B cell (primary cell): ENCODE data around the gene KAT8. TPM values are rescaled to one million over a fixed set of nuclear protein-coding genes. Genes with fewer than 3 reads are reported as not detected.

ENCODE experiments used
- ATAC-seq: fragments of 200-7000 bp; cut with Tn5 transposase; one replicate; pipeline ENCODE4 v1.10.0; 2021; ENCODE audit warnings: low read depth, mild to moderate bottlenecking, moderate number of reproducible peaks, moderate library complexity
- CTCF ChIA-PET: fragments of 350-600 bp; sonication (Branson Sonifier 250); formaldehyde crosslinking; loops from one replicate; lab custom pipeline; 2021; ENCODE audit warnings: antibody characterized with exemption, inconsistent platforms; lab: Charles Lee
- POLR2A ChIA-PET: fragments of 350-600 bp; sonication (Branson Sonifier 250); formaldehyde crosslinking; loops from one replicate; lab custom pipeline; 2021; ENCODE audit warnings: antibody characterized with exemption; lab: Charles Lee
- DNase-seq: peaks from one replicate; pipeline ENCODE4 v3.0.0; 2013
- H2AFZ ChIP-seq: 2 replicates; pipeline ENCODE4 v1.6.1; 2012; ENCODE audit warnings: mild to moderate bottlenecking, low read depth, low read length; ENCODE audit not compliant: insufficient read depth, poor library complexity, severe bottlenecking
- H3K27ac ChIP-seq, 2 donors: 1 replicate in 1 of 2; 2 replicates in 1 of 2; pipeline ENCODE4 v1.5.1; 2012 to 2013; ENCODE audit warnings: low read length in 2 of 2, mild to moderate bottlenecking in 2 of 2, moderate library complexity in 1 of 2
- H3K27me3 ChIP-seq, 4 experiments: fragments of 200-600 bp in 1 of 4; sonication (generic) in 1 of 4; replicated peaks in 1 of 4; 1 replicate in 2 of 4; 2 replicates in 2 of 4; pipeline versions ENCODE4 v1.6.1 to v1.7.0; 2013 to 2016; ENCODE audit warnings: low read length in 3 of 4, mild to moderate bottlenecking in 2 of 4, mixed read lengths in 1 of 4, moderate library complexity in 1 of 4; ENCODE audit not compliant: insufficient read depth in 4 of 4, control insufficient read depth in 3 of 4; ENCODE audit errors: control extremely low read depth in 1 of 4
- H3K36me3 ChIP-seq, 2 experiments: replicated peaks in 1 of 2; 1 replicate in 1 of 2; 2 replicates in 1 of 2; pipeline versions ENCODE4 v1.6.1 to v1.7.1; 2013; ENCODE audit warnings: low read length in 1 of 2; ENCODE audit not compliant: insufficient read depth in 2 of 2, control insufficient read depth in 1 of 2; ENCODE audit errors: control extremely low read depth in 1 of 2, extremely low read depth in 1 of 2
- H3K4me1 ChIP-seq, 2 donors: fragments of 200-600 bp in 1 of 2; sonication (generic) in 1 of 2; 1 replicate in 1 of 2; 2 replicates in 1 of 2; pipeline versions ENCODE4 v1.5.1 to v1.6.1; 2013 to 2017; ENCODE audit warnings: low read length in 2 of 2; ENCODE audit not compliant: control insufficient read depth in 2 of 2, insufficient read depth in 2 of 2
- H3K4me2 ChIP-seq: replicated peaks from 2 replicates; pipeline ENCODE3; 2012; ENCODE audit warnings: mild to moderate bottlenecking, low read depth, low read length; ENCODE audit not compliant: poor library complexity, severe bottlenecking
- H3K4me3 ChIP-seq, 5 experiments: fragments of 200-600 bp in 1 of 5; sonication (generic) in 1 of 5; 1 replicate in 3 of 5; 2 replicates in 2 of 5; pipeline versions ENCODE4 v1.5.1 to v1.7.0; 2011 to 2016; ENCODE audit warnings: low read length in 4 of 5, mild to moderate bottlenecking in 4 of 5, low read depth in 2 of 5, control low read depth in 1 of 5, moderate library complexity in 1 of 5; ENCODE audit not compliant: insufficient read depth in 1 of 5; ENCODE audit errors: control extremely low read depth in 1 of 5, extremely low read depth in 1 of 5
- H3K79me2 ChIP-seq: fragments of 200-600 bp; sonication (generic); one replicate; pipeline ENCODE4 v1.6.0; 2016; ENCODE audit warnings: low read length; ENCODE audit not compliant: control insufficient read depth, insufficient read depth
- H3K9ac ChIP-seq: fragments of 200-600 bp; sonication (generic); 2 replicates; pipeline ENCODE4 v1.6.1; 2017; ENCODE audit warnings: mild to moderate bottlenecking, low read length, moderate library complexity
- H3K9me3 ChIP-seq, 3 donors: one replicate each; pipeline versions ENCODE4 v1.6.1 to v1.7.1; 2013; ENCODE audit warnings: low read length in 2 of 3; ENCODE audit not compliant: control insufficient read depth in 2 of 3, insufficient read depth in 1 of 3; ENCODE audit errors: control extremely low read depth in 1 of 3
- H4K20me1 ChIP-seq: 2 replicates; pipeline ENCODE4 v1.6.0; 2012; ENCODE audit warnings: mild to moderate bottlenecking, low read length; ENCODE audit not compliant: insufficient read depth, control insufficient read depth, poor library complexity, severe bottlenecking
- H3K27ac Mint-ChIP-seq: one replicate; pipeline ENCODE4 v1.8.0; 2021; ENCODE audit warnings: mixed read lengths
- H3K27me3 Mint-ChIP-seq: one replicate; pipeline ENCODE4 v1.8.0; 2021; ENCODE audit warnings: mixed read lengths
- H3K4me1 Mint-ChIP-seq: one replicate; pipeline ENCODE4 v1.8.0; 2021; ENCODE audit warnings: mixed read lengths
- H3K4me3 Mint-ChIP-seq: one replicate; pipeline ENCODE4 v1.8.0; 2021; ENCODE audit warnings: mixed read lengths
- H3K9me3 Mint-ChIP-seq: one replicate; pipeline ENCODE4 v1.8.0; 2022; ENCODE audit warnings: mixed read lengths; ENCODE audit not compliant: insufficient read depth
- CTCF ChIP-seq: fragments of 200-600 bp; IDR thresholded peaks from one replicate; pipeline ENCODE4 v1.8.0; 2022; ENCODE audit warnings: antibody characterized with exemption, mild to moderate bottlenecking
- EZH2 ChIP-seq: IDR thresholded peaks from 2 replicates; pipeline ENCODE4 v1.6.1; 2012; ENCODE audit warnings: borderline replicate concordance, low read depth, mild to moderate bottlenecking, moderate library complexity, low read length; ENCODE audit not compliant: insufficient read depth, poor library complexity, severe bottlenecking
- WGBS: methylation state at CpG from one replicate; pipeline ENCODE4 v1.1.5; 2013; ENCODE audit warnings: missing lambda C conversion rate; ENCODE audit not compliant: insufficient coverage; 5-methylcytosine and 5-hydroxymethylcytosine counted together
- intact Hi-C: fragments of 100-400 bp; cut with micrococcal nuclease; formaldehyde crosslinking; loops from one replicate; pipeline ENCODE4 v1.10.0; 2022
- polyA plus RNA-seq: library from polyadenylated mRNA; depleted of rRNA; stranded (reverse); fragments of >200 nt; gene quantifications from 2 replicates; pipeline ENCODE4 v1.2.3, GENCODE V29; 2012
- total RNA-seq, 2 donors: library from RNA; stranded (reverse); fragments of 120-200 nt in 1 of 2; gene quantifications; 1 replicate in 1 of 2; 2 replicates in 1 of 2; pipeline versions ENCODE4 v1.2.3 to v1.2.4, GENCODE V29; 2013 to 2022

Gene KAT8
- total and polyA plus RNA-seq, 2 donors (not counting 1 experiment from before 2014, with no cell fraction given), result 100.0 to 102 TPM

- H3K4me2 ChIP-seq, result peak overlapping the region; percentile 100
- 78% methylated on average over 6 of the region's 6 CpGs for WGBS
- H3K27me3 ChIP-seq, result no peaks in the 10 kb centered on the region
- peak overlapping the region; percentile 92 for H2AFZ ChIP-seq
- H3K9me3 ChIP-seq, result no peaks in the 10 kb centered on the region
- ChIA-PET CTCF (interaction anchor here (1.0 to 1.2 kb wide), 3 partner anchors 10 to 35 kb away, joined by 3 to 4 read pairs (median 3); partner anchors contain the start of gene KAT8), POLR2A (interaction anchor here (1.1 kb wide), 1 partner anchor 10 kb away, joined by 3 read pairs; the partner anchor contains the start of gene KAT8)
- intact Hi-C loops, result loop anchor here (10.0 kb wide), 1 partner anchor 77 kb away; the partner anchor contains the start of gene FUS
- TF ChIP-seq EZH2, result no peak
- TF ChIP-seq CTCF, result no peak
- DNase-seq, result no peak
- Mint-ChIP-seq H3K4me1 (peaks cover 21% of the 10 kb centered on the region), H3K27me3 (no peaks in the 10 kb centered on the region), H3K9me3 (no peaks in the 10 kb centered on the region), H3K4me3 (peak overlapping the region; percentile 91), H3K27ac (peak overlapping the region; percentile 82)
- no peak for ATAC-seq
- H3K79me2 ChIP-seq, result peaks cover 10% of the 10 kb centered on the region
- H3K27ac ChIP-seq, result no peak overlapping the region
- peaks cover 7 to 18% of the 10 kb centered on the region in 2 donors for H3K4me1 ChIP-seq
- H4K20me1 ChIP-seq, result peaks cover 4% of the 10 kb centered on the region
- H3K4me3 ChIP-seq, result no peak overlapping the region
- no peak overlapping the region for H3K9ac ChIP-seq
- peaks cover 0 to 26% of the 10 kb centered on the region in 2 experiments for H3K36me3 ChIP-seq
Observed at GRCh38 chr16:31107465-31107867, 10.0 kb upstream of the KAT8 start.

GRCh38 chr16:31108035-31108793 lies 9.2 kb upstream of the KAT8 start, which contains the start of gene BCKDK:
Gene BCKDK (plus strand): TSS chr16:31108386. CDS start chr16:31109224, 838 bp downstream.
- H3K27me3 Mint-ChIP-seq, result no peaks in the 10 kb centered on the region
- peak; percentile 74 for DNase-seq
- intact Hi-C loops, result loop anchor here (2.0 to 10.0 kb wide), 5 partner anchors 13 to 77 kb away; partner anchors contain the start of genes FUS, STX4, VKORC1 and ZNF646
- H3K9me3 ChIP-seq, result no peaks in the 10 kb centered on the region
- peaks cover 7 to 18% of the 10 kb centered on the region in 2 donors for H3K4me1 ChIP-seq
- H3K79me2 ChIP-seq, result peaks cover 10% of the 10 kb centered on the region
- peaks cover 21% of the 10 kb centered on the region for H3K4me1 Mint-ChIP-seq
- peak within 1 kb of the TSS; percentile 91 for H3K4me3 Mint-ChIP-seq
- H4K20me1 ChIP-seq, result peaks cover 5% of the 10 kb centered on the region
- H3K9ac ChIP-seq, result peak within 1 kb of the TSS; percentile 89
- TF ChIP-seq EZH2, result no peak
- POLR2A ChIA-PET, result interaction anchor here (0.7 to 1.1 kb wide), 2 partner anchors 10 to 75 kb away, joined by 3 to 4 read pairs; partner anchors contain the start of genes KAT8 and STX4
- no peaks in the 10 kb centered on the region for H3K9me3 Mint-ChIP-seq
- peak within 1 kb of the TSS; percentile 82 for H3K27ac Mint-ChIP-seq
- H3K36me3 ChIP-seq, result peaks cover 0 to 31% of the 10 kb centered on the region in 2 experiments
- peak within 1 kb of the TSS; percentile 41 to 82 (median 78) for H3K4me3 ChIP-seq
- H3K27ac ChIP-seq, result peak within 1 kb of the TSS in 1 of 2 donors; percentile 72
- H3K4me2 ChIP-seq, result peak within 1 kb of the TSS; percentile 100
- peak; percentile 77 for ATAC-seq
- H3K27me3 ChIP-seq, result no peaks in the 10 kb centered on the region
- 5% methylated on average over 67 of the region's 68 CpGs for WGBS
- CTCF ChIA-PET, result interaction anchor here (1.0 to 1.2 kb wide), 3 partner anchors 9 to 34 kb away, joined by 3 to 4 read pairs (median 3); partner anchors contain the start of gene KAT8
- peak within 1 kb of the TSS; percentile 92 for H2AFZ ChIP-seq
